HG03039 (cell line): Measurements from ENCODE around the gene UBE3D.

Experiments
- ATAC-seq: cut with Tn5 transposase; IDR thresholded peaks from one replicate; pipeline ENCODE4 v1.9.1; 2021; ENCODE audit warnings: mild to moderate bottlenecking, moderate library complexity; ENCODE audit not compliant: unreplicated experiment

UBE3D gene, protein sequence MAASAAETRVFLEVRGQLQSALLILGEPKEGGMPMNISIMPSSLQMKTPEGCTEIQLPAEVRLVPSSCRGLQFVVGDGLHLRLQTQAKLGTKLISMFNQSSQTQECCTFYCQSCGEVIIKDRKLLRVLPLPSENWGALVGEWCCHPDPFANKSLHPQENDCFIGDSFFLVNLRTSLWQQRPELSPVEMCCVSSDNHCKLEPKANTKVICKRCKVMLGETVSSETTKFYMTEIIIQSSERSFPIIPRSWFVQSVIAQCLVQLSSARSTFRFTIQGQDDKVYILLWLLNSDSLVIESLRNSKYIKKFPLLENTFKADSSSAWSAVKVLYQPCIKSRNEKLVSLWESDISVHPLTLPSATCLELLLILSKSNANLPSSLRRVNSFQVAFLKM

GRCh38 chr6:83065511-83066192 is at the start of gene UBE3D:
Gene UBE3D (minus strand): TSS chr6:83065841. CDS start chr6:83065718, 123 bp downstream.
- peak; percentile 60 for ATAC-seq

DNA sequence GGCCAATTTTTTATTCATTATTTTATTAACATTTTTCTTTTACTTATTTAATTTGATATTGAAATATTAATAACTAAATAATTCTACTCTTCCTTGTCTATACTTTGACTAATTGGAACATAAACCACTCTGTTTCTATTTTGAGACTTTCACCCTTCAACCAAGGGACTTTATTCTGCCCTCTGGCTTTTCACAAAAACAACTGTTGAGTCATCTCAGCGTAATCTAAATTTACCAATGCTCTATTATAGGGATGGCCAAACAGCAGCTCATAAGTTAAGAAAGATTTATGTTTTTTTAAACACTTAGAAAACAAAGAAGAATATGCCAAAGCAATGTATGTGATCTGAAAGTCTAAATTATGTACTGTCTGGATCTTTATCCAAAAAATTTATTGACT is 48.5 kb upstream of the UBE3D start:
- ATAC-seq, result no peak

DNA sequence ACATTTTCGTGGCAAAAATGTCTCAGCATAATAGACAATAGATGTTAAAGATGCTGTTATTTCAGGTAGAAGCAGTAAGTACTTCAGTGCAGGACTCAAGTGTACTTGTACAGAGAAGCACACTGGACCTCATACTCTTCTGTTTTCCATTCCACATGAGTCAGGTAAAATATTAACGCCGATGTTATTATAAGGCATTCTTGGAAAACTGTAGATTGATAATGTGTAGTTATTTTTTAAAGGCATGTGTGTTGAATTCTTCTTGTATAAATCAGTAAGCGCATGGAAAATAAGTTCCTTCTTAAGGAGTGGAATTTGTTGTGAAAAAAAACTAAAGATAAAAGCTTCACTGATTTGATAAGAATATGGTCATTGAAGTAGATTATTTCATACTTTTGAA is 47.6 kb upstream of the UBE3D start:
- ATAC-seq, result no peak

DNA sequence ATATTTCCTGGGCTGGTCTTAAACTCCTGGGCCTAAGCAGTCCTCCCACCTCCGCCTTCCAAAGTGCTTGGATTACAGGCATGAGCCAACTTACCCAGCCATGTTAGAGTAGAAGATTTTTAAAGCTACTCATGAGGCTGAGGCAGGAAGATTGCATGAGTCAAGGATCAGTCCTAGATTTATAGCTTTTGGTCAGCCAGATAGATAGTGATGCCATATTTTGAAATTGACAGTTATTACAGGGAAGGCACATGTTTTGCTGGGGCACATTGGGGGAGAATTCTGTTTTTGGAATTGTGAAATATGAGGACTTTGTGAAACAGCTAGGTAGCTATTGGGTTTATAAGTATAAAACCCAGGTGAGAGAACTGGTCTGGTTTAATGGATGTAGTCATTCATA is 42.7 kb upstream of the UBE3D start:
- ATAC-seq, result no peak

GRCh38 chr6:83098589-83098988 is 32.9 kb upstream of the UBE3D start:
- no peak for ATAC-seq

- no peak for ATAC-seq
These were observed 32.0 kb upstream of the UBE3D start for GRCh38 chr6:83097675-83098074.

DNA sequence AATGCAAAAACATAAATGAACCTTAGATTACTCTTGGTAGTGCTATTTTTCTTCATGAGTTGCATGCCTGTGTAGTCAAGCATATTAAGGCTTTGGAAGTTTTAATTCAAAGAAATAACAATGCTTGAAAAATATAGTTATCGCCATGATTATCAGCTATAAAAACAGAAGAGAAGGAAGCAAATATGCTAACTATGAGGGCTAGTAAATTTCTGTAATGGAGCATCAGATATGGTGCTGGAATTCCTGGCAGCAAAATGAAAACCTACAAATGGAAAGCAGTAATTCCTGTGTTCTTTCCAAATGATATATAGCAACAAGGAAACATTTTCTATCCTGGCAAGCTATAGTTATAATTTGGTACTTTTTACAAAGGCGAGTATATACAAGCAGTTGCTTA is 31.6 kb upstream of the UBE3D start:
- no peak for ATAC-seq

GRCh38 chr6:83096791-83097190 is 31.1 kb upstream of the UBE3D start:
- ATAC-seq, result no peak

DNA sequence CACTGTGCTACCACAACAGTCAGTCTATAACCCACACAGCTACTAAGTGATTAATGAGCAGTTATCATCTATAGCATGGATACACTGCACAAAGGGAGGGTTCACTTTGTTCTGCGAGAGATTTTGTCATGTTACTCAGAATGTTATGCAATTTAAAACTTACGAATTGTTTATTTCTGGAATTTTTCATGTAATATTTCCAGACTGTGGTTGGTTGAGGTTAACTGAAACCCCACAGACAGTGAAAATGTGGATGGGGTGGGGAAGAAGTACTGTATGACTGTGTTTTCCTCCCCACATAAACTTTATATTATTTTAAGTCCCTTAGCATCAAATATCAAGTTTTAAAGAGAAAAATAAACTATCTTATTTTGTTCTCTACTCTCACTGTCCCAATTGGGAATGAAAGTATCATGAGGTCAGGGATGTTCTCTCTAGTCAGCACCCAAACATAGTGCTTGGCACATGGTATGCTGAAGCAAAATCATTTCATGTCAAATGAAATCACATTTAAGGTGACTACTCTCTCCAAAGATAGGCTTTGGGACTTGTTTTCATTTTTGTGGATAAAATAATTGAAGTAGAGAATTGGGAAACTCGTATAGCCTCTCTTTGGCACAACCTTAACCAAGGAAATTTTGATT is 27.2 kb upstream of the UBE3D start:
- ATAC-seq, result no peak

GRCh38 chr6:83086751-83087150 is 21.1 kb upstream of the UBE3D start:
- ATAC-seq, result peak; percentile 99

GRCh38 chr6:83083476-83083875 is 17.8 kb upstream of the UBE3D start:
- ATAC-seq, result no peak

DNA sequence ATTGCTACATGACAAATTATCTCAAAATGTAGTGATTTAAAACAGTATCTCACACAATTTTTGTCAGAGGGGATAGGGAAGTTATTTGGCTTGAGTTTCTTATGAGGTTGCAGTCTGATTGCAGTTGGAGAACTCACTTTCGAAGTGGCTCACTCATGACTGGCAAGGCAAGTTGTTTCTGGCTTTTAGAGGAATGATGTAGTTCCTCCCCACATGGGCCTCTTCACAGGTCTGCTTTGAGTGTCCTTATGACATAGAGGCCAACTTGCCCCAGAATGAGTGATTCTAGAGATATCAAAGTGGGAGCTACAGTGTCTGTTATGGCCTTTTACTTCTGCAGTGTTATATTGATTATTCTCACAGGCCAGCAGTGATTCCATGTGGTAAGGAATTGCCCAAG is 8.0 kb upstream of the UBE3D start:
- ATAC-seq, result no peak

DNA sequence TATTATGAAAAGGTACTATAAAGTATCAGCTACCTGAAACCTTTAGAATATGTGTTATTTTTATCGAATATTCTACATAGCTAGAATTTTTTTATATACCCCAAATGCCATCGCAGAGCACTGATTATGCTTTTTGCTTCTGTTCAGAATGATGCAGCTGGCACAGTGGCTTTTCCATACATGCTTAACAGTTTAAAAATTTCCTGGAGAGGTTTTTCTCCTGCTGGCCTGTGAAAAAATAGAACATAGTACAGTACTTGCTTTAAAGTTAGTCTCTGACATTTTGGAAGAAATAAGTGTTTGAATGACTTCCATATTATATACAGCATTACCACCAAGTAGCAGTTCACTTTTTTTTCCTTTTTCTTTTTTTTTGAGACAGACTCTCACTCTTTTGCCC is 7.1 kb upstream of the UBE3D start:
- ATAC-seq, result no peak

DNA sequence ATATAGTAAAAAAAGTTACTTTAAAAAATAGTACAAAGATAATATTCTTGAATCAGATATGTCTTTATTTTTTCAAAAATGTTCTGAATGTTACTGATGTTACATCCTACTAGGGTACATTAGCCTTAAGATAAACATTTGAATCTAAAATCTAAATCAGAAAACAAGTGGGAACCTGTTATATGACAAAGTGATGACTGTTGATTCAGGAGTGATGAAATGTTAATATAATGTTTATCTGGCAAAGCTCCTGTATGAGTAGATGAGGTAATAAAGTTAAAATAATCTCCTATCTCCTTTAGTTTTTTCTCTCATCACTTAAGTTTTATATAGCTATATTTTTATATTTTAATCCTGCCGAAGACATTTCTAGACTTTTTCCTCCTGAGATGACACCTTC is 6.1 kb upstream of the UBE3D start:
- ATAC-seq, result no peak

DNA sequence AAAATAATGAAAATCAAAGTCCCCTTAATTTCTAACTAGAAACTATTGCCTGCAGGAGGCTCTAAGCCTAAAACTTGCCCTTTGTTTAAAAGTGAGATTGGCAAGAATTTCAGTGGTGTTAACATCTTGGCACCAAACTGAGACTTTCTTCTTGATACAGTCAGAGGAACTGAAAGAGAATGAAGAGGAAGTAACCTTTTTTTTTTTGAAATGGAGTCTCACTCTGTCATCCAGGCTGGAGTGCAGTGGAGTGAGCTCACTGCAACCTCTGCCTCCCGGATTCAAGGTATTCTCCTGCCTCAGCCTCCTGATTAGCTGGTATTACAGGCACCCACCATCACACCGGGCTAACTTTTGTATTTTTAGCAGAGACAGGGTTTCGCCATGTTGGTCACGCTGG is 5.4 kb upstream of the UBE3D start:
- ATAC-seq, result peak; percentile 36

- ATAC-seq, result no peak
These were observed 4.0 kb upstream of the UBE3D start for GRCh38 chr6:83069633-83070032.

- ATAC-seq, result no peak
These were observed 3.0 kb upstream of the UBE3D start for GRCh38 chr6:83068616-83069015.

- peak; percentile 88 for ATAC-seq
These were observed 2.1 kb upstream of the UBE3D start, which contains the start of gene DOP1A for GRCh38 chr6:83067448-83068439. Gene DOP1A (plus strand): TSS chr6:83067671. CDS start chr6:83096978, 29,307 bp downstream.

DNA sequence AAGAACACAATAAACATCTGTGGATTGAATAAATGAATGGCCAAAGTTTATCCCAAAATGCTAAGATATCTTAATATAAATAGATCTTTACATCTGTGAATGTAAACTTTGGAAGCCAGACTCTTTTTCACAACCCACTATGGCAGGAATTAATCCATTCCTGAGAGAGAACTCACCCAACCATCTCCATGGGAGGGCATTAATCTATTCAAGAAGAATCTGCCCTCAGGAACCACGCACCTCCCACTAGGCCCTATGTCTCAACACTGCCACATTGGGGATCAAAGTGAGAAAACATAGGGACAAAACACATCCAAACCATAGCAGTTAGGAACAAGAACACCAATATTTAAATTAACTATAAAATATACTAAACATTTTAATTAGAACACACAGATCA is 3.4 kb downstream of the UBE3D start:
- ATAC-seq, result no peak

- no peak for ATAC-seq
These were observed 4.5 kb downstream of the UBE3D start for GRCh38 chr6:83061190-83061589.
